Choroid plexus epithelial cell (primary cell): ENCODE measurements around the gene MIOX.

Experiments used
- DNase-seq: peaks from one replicate; pipeline ENCODE4 v3.0.0-alpha.2; 2010; ENCODE audit warnings: low read depth
- H3K4me3 ChIP-seq: 2 replicates; pipeline ENCODE4 v1.5.1; 2011; ENCODE audit warnings: low read depth, mild to moderate bottlenecking, control low read depth, low read length, moderate library complexity
- CTCF ChIP-seq: conservative IDR thresholded peaks from 2 replicates; pipeline ENCODE4 v1.5.1; 2011; ENCODE audit warnings: low read depth, mild to moderate bottlenecking, control low read depth, inconsistent platforms, low read length, moderate library complexity

Gene MIOX

GRCh38 chr22:50536226-50536625 lies 49.6 kb downstream of the MIOX start:
- no peak overlapping the region for H3K4me3 ChIP-seq
- no peak for TF ChIP-seq CTCF
- no peak for DNase-seq

GRCh38 chr22:50537765-50538164 lies 51.1 kb downstream of the MIOX start:
- no peak for DNase-seq
- no peak overlapping the region for H3K4me3 ChIP-seq

More at GRCh38 chr22:50537765-50538164, 51.1 kb downstream of the MIOX start:
- no peak for TF ChIP-seq CTCF
